Transverse colon (tissue), 3 donors: ENCODE measurements around the gene OAS2.

Source experiments
- POLR2A ChIP-seq: fragments of 450-650 bp; IDR thresholded peaks from one replicate; pipeline ENCODE4 v1.6.1; 2016; ENCODE audit warnings: antibody characterized with exemption, mild to moderate bottlenecking, moderate library complexity
- TF ChIP-seq, protein P1 (sequence below), 5 experiments: fragments of 200-600 bp in 3 of 5; fragments of 450-650 bp in 2 of 5; sonication (generic) in 3 of 5; IDR thresholded peaks; 1 replicate in 2 of 5; 2 replicates in 3 of 5; pipeline ENCODE4 v1.5.1; 2016 to 2017; ENCODE audit warnings: antibody characterized with exemption in 5 of 5, inconsistent platforms in 3 of 5, mild to moderate bottlenecking in 2 of 5, moderate library complexity in 1 of 5

GRCh38 chr12:113007166-113007565 lies 28.8 kb downstream of the OAS2 start:
- TF ChIP-seq, protein P1, sequence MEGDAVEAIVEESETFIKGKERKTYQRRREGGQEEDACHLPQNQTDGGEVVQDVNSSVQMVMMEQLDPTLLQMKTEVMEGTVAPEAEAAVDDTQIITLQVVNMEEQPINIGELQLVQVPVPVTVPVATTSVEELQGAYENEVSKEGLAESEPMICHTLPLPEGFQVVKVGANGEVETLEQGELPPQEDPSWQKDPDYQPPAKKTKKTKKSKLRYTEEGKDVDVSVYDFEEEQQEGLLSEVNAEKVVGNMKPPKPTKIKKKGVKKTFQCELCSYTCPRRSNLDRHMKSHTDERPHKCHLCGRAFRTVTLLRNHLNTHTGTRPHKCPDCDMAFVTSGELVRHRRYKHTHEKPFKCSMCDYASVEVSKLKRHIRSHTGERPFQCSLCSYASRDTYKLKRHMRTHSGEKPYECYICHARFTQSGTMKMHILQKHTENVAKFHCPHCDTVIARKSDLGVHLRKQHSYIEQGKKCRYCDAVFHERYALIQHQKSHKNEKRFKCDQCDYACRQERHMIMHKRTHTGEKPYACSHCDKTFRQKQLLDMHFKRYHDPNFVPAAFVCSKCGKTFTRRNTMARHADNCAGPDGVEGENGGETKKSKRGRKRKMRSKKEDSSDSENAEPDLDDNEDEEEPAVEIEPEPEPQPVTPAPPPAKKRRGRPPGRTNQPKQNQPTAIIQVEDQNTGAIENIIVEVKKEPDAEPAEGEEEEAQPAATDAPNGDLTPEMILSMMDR (IDR thresholded peaks at IDR 0.05): no peak
- TF ChIP-seq POLR2A: no peak
